Neural cell (in vitro differentiated cells): ENCODE measurements around the gene FBXO46. TPM values are rescaled to one million over a fixed set of nuclear protein-coding genes. Genes with fewer than 3 reads are reported as not detected.

ENCODE experiments used
- H2AFZ ChIP-seq: fragments of 200-600, 300-800 bp; sonication (generic), shearing (Covaris generic); 2 replicates; pipeline ENCODE4 v1.6.0; 2014; ENCODE audit warnings: low read depth, mild to moderate bottlenecking, antibody characterized with exemption, low read length, moderate library complexity
- H3F3A ChIP-seq: fragments of 200-600 bp; shearing (Covaris generic); 2 replicates; pipeline ENCODE4 v1.6.1; 2016; ENCODE audit warnings: mild to moderate bottlenecking, moderate library complexity, mixed read lengths, antibody characterized with exemption, low read length; ENCODE audit not compliant: insufficient read depth, poor library complexity, severe bottlenecking
- H3K27ac ChIP-seq: fragments of 200-600, 300-800 bp; sonication (generic), shearing (Covaris generic); 2 replicates; pipeline ENCODE4 v1.5.1; 2014; ENCODE audit warnings: mild to moderate bottlenecking, low read length, moderate library complexity
- H3K27me3 ChIP-seq: fragments of 300-800, 200-600 bp; sonication (generic), shearing (Covaris generic); 2 replicates; pipeline ENCODE4 v1.6.0; 2014; ENCODE audit warnings: mild to moderate bottlenecking, low read depth, low read length, moderate library complexity; ENCODE audit not compliant: insufficient read depth
- H3K36me3 ChIP-seq: fragments of 300-800, 200-600 bp; sonication (generic), shearing (Covaris generic); 2 replicates; pipeline ENCODE4 v1.5.1; 2014; ENCODE audit warnings: mild to moderate bottlenecking, antibody characterized with exemption, low read length, moderate library complexity; ENCODE audit not compliant: insufficient read depth
- H3K4me2 ChIP-seq: fragments of 300-800, 200-600 bp; sonication (generic), shearing (Covaris generic); 2 replicates; pipeline ENCODE4 v1.6.0; 2014; ENCODE audit warnings: mild to moderate bottlenecking, low read length
- H3K4me3 ChIP-seq: fragments of 300-800, 200-600 bp; sonication (generic), shearing (Covaris generic); 2 replicates; pipeline ENCODE4 v1.5.1; 2014; ENCODE audit warnings: mild to moderate bottlenecking, low read length, moderate library complexity
- H3K79me2 ChIP-seq: fragments of 200-600 bp; shearing (Covaris generic); replicated peaks from 2 replicates; pipeline ENCODE4 v1.6.0; 2014; ENCODE audit warnings: mild to moderate bottlenecking, low read length, moderate library complexity; ENCODE audit not compliant: insufficient read depth
- H3K9ac ChIP-seq: fragments of 300-800, 200-600 bp; sonication (generic), shearing (Covaris generic); 2 replicates; pipeline ENCODE4 v1.6.1; 2016; ENCODE audit warnings: mild to moderate bottlenecking, low read length, mixed read lengths
- H3K9me2 ChIP-seq: fragments of 200-600 bp; shearing (Covaris generic); 2 replicates; pipeline ENCODE4 v1.6.1; 2016; ENCODE audit warnings: mild to moderate bottlenecking, low read length, mixed read lengths; ENCODE audit not compliant: insufficient read depth
- H3K9me3 ChIP-seq: fragments of 200-600, 300-800 bp; sonication (generic), shearing (Covaris generic); 2 replicates; pipeline ENCODE4 v1.6.1; 2016; ENCODE audit warnings: mild to moderate bottlenecking, mixed run types, low read length, moderate library complexity, mixed read lengths
- H4K20me1 ChIP-seq: fragments of 200-600 bp; shearing (Covaris generic); 2 replicates; pipeline ENCODE4 v1.6.1; 2016; ENCODE audit warnings: mild to moderate bottlenecking, mixed run types; ENCODE audit not compliant: insufficient read depth
- EP300 ChIP-seq: fragments of 450-650 bp; conservative IDR thresholded peaks from 2 replicates; pipeline ENCODE4 v1.6.1; 2014; ENCODE audit warnings: antibody characterized with exemption, mild to moderate bottlenecking, moderate library complexity; ENCODE audit not compliant: poor library complexity, severe bottlenecking
- EZH2 ChIP-seq: fragments of 200-600, 300-800 bp; shearing (Covaris generic), sonication (generic); IDR thresholded peaks from 2 replicates; pipeline ENCODE4 v1.6.1; 2014; ENCODE audit warnings: antibody characterized with exemption, low read length, borderline replicate concordance, mild to moderate bottlenecking; ENCODE audit not compliant: insufficient read depth, poor library complexity, severe bottlenecking
- MXI1 ChIP-seq: fragments of 450-650 bp; conservative IDR thresholded peaks from 2 replicates; pipeline ENCODE4 v1.6.1; 2014; ENCODE audit warnings: antibody characterized with exemption, mild to moderate bottlenecking; ENCODE audit not compliant: poor library complexity, severe bottlenecking
- POLR2AphosphoS5 ChIP-seq: IDR thresholded peaks from 2 replicates; pipeline ENCODE4 v1.6.1; 2012
- RAD21 ChIP-seq: fragments of 450-650 bp; conservative IDR thresholded peaks from 2 replicates; pipeline ENCODE4 v1.6.1; 2014; ENCODE audit warnings: antibody characterized with exemption, mild to moderate bottlenecking, moderate library complexity
- SMC3 ChIP-seq: fragments of 450-650 bp; conservative IDR thresholded peaks from 2 replicates; pipeline ENCODE4 v1.6.1; 2014; ENCODE audit warnings: antibody characterized with exemption, mild to moderate bottlenecking, moderate library complexity; ENCODE audit not compliant: poor library complexity
- TAF1 ChIP-seq: IDR thresholded peaks from 2 replicates; pipeline ENCODE4 v1.6.1; 2012; ENCODE audit warnings: low read depth
- polyA plus RNA-seq: library from polyadenylated mRNA; depleted of rRNA; stranded (reverse); fragments of >200 nt; gene quantifications from 2 replicates; pipeline ENCODE4 v1.2.3, GENCODE V29; 2014
- TF ChIP-seq, protein P1 (sequence below): IDR thresholded peaks from 2 replicates; pipeline ENCODE4 v1.6.1; 2012; ENCODE audit warnings: borderline replicate concordance
- TF ChIP-seq, protein P2 (sequence below): fragments of 450-650 bp; IDR thresholded peaks from 2 replicates; pipeline ENCODE4 v1.5.1; 2014; ENCODE audit warnings: antibody characterized with exemption, mild to moderate bottlenecking, moderate library complexity; ENCODE audit not compliant: poor library complexity, severe bottlenecking

Gene FBXO46
- polyA plus RNA-seq, 1 donor from 2014 or later: 12.5 TPM

DNA sequence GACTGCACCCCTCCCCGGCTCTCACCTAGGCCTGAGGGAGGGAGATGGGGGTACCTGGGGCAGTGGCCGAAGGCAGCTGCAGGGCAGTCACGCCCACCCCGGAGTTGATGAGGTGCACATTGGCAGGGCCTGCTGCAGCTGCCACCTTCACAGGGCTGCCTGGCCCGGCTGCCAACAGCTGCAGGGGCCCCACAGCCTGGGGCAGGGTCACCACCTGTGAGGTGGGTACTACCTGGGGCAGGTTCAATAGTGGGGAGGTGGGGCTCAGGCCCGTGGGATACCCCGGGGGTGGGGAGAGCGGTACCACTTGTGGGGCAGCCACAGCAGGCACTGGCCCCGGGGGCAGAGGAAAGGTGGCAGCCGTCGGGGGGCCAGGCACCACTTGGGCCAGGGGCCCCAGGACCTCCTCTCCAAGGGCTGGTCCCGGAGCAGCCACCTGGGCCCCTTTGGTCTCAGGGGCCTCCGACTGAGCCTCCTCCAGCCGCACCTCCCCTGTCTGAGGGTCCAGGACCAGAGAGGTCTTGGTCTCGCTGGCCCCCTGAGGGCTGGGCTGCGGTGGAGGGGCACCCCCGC is 35.7 kb upstream of the FBXO46 start:
- Histone ChIP-seq H3F3A (no peaks in the 10 kb centered on the region), H3K9me2 (no peaks in the 10 kb centered on the region), H3K27me3 (peaks cover 22% of the 10 kb centered on the region), H3K36me3 (no peaks in the 10 kb centered on the region), H2AFZ (no peak overlapping the region), H3K79me2 (no peaks in the 10 kb centered on the region), H3K27ac (no peak overlapping the region), H4K20me1 (no peaks in the 10 kb centered on the region), H3K4me3 (no peak overlapping the region), H3K9ac (no peak overlapping the region), H3K4me2 (no peak overlapping the region), H3K9me3 (no peaks in the 10 kb centered on the region)
- no peak for TF ChIP-seq MXI1
- TF ChIP-seq, protein P1, sequence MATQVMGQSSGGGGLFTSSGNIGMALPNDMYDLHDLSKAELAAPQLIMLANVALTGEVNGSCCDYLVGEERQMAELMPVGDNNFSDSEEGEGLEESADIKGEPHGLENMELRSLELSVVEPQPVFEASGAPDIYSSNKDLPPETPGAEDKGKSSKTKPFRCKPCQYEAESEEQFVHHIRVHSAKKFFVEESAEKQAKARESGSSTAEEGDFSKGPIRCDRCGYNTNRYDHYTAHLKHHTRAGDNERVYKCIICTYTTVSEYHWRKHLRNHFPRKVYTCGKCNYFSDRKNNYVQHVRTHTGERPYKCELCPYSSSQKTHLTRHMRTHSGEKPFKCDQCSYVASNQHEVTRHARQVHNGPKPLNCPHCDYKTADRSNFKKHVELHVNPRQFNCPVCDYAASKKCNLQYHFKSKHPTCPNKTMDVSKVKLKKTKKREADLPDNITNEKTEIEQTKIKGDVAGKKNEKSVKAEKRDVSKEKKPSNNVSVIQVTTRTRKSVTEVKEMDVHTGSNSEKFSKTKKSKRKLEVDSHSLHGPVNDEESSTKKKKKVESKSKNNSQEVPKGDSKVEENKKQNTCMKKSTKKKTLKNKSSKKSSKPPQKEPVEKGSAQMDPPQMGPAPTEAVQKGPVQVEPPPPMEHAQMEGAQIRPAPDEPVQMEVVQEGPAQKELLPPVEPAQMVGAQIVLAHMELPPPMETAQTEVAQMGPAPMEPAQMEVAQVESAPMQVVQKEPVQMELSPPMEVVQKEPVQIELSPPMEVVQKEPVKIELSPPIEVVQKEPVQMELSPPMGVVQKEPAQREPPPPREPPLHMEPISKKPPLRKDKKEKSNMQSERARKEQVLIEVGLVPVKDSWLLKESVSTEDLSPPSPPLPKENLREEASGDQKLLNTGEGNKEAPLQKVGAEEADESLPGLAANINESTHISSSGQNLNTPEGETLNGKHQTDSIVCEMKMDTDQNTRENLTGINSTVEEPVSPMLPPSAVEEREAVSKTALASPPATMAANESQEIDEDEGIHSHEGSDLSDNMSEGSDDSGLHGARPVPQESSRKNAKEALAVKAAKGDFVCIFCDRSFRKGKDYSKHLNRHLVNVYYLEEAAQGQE: no peak
- TF ChIP-seq SMC3: no peak
- TF ChIP-seq TAF1: no peak
- TF ChIP-seq, protein P2, sequence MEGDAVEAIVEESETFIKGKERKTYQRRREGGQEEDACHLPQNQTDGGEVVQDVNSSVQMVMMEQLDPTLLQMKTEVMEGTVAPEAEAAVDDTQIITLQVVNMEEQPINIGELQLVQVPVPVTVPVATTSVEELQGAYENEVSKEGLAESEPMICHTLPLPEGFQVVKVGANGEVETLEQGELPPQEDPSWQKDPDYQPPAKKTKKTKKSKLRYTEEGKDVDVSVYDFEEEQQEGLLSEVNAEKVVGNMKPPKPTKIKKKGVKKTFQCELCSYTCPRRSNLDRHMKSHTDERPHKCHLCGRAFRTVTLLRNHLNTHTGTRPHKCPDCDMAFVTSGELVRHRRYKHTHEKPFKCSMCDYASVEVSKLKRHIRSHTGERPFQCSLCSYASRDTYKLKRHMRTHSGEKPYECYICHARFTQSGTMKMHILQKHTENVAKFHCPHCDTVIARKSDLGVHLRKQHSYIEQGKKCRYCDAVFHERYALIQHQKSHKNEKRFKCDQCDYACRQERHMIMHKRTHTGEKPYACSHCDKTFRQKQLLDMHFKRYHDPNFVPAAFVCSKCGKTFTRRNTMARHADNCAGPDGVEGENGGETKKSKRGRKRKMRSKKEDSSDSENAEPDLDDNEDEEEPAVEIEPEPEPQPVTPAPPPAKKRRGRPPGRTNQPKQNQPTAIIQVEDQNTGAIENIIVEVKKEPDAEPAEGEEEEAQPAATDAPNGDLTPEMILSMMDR: no peak
- no peak for TF ChIP-seq RAD21
- no peak for TF ChIP-seq EZH2
- no peak for TF ChIP-seq EP300
- TF ChIP-seq POLR2AphosphoS5: no peak

DNA sequence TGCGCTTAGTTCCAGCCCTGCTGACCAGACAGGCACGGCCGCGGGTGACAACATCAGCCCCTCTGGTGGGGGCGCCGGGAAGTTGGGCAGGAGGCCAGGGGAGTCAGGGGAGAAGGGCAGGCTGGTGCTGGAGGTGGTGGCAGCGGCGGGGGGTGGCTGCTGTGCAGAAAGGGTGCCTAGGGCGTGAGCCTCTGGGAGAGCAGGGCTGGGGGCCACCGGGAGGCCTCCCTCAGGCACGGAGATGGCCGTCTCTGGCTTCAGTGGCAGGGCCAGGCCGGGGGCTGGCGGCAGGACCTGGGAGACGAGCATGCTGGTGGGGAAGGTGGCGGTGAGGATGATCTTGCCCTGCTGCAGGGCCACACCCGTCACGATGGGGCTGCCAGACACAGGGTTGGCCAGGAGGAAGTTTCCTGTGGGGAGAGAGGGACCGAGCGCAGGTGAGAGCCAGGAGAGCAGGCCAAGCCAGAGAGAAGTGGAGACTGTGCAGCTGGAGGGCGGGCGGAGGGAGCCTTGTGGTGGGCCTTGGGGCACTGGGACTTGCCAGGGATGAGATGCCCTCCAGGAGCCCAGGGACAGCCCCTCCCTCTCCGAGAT is 35.1 kb upstream of the FBXO46 start:
- Histone ChIP-seq H3F3A (no peaks in the 10 kb centered on the region), H3K4me2 (no peak overlapping the region), H3K36me3 (no peaks in the 10 kb centered on the region), H3K9me2 (no peaks in the 10 kb centered on the region), H3K27me3 (peaks cover 22% of the 10 kb centered on the region), H3K27ac (no peak overlapping the region), H2AFZ (no peak overlapping the region), H3K9ac (no peak overlapping the region), H3K79me2 (no peaks in the 10 kb centered on the region), H3K9me3 (no peaks in the 10 kb centered on the region), H3K4me3 (no peak overlapping the region), H4K20me1 (no peaks in the 10 kb centered on the region)
- TF ChIP-seq, protein P1: no peak
- no peak for TF ChIP-seq TAF1
- TF ChIP-seq, protein P2: no peak
- no peak for TF ChIP-seq EP300
- TF ChIP-seq POLR2AphosphoS5: no peak
- no peak for TF ChIP-seq RAD21
- no peak for TF ChIP-seq EZH2
- TF ChIP-seq SMC3: no peak
- no peak for TF ChIP-seq MXI1
